T-cell (primary cell): Measurements from ENCODE around the gene NAGK. TPM values are rescaled to one million over a fixed set of nuclear protein-coding genes. Genes with fewer than 3 reads are reported as not detected.
"Not testable (repeated sequence)": the region's sequence is repeated elsewhere in the genome, so short reads cannot be mapped to it uniquely, and the experiment has no call there.

Experiments used
- ATAC-seq, 4 experiments: fragments of 200-7000 bp in 3 of 4; fragments of 150-1000 bp in 1 of 4; cut with Tn5 transposase; replicated peaks in 1 of 4; 1 replicate in 3 of 4; 2 replicates in 1 of 4; pipeline ENCODE4 v1.10.0; 2021; ENCODE audit warnings: moderate library complexity in 3 of 4, mild to moderate bottlenecking in 2 of 4, moderate number of reproducible peaks in 1 of 4
- CTCF ChIA-PET, 2 donors: fragments of 300-600 bp; sonication (Branson Sonifier 250); formaldehyde crosslinking; loops; one replicate each; lab custom pipeline; 2022; ENCODE audit warnings: antibody characterized with exemption in 2 of 2; lab: Charles Lee
- POLR2A ChIA-PET, 2 donors: fragments of 300-600 bp; sonication (Branson Sonifier 250); formaldehyde crosslinking; loops; one replicate each; lab custom pipeline; 2022; ENCODE audit warnings: antibody characterized with exemption in 2 of 2; lab: Charles Lee
- DNase-seq, 35 experiments: peaks; one replicate each; pipeline versions ENCODE4 v3.0.0 to v3.0.0-alpha.2; 2013 to 2023
- H3K27ac ChIP-seq: one replicate; pipeline ENCODE4 v1.5.1; 2013; ENCODE audit warnings: low read length
- H3K27me3 ChIP-seq, 2 experiments: replicated peaks in 1 of 2; 1 replicate in 1 of 2; 2 replicates in 1 of 2; pipeline versions ENCODE4 v1.6.1 to v1.7.0; 2013; ENCODE audit warnings: low read length in 1 of 2, mixed read lengths in 1 of 2; ENCODE audit not compliant: control insufficient read depth in 2 of 2, insufficient read depth in 2 of 2; ENCODE audit errors: extremely low read depth in 1 of 2
- H3K36me3 ChIP-seq, 2 donors: 1 replicate in 1 of 2; 2 replicates in 1 of 2; pipeline versions ENCODE4 v1.6.1 to v1.7.0; 2013; ENCODE audit warnings: low read length in 1 of 2; ENCODE audit not compliant: control insufficient read depth in 2 of 2, insufficient read depth in 1 of 2; ENCODE audit errors: extremely low read depth in 1 of 2
- H3K4me1 ChIP-seq, 2 experiments: 1 replicate in 1 of 2; 2 replicates in 1 of 2; pipeline versions ENCODE4 v1.6.1 to v1.7.0; 2013; ENCODE audit warnings: low read length in 2 of 2, mixed read lengths in 1 of 2; ENCODE audit not compliant: insufficient read depth in 2 of 2, control insufficient read depth in 1 of 2; ENCODE audit errors: extremely low read depth in 1 of 2
- H3K4me3 ChIP-seq, 2 donors: 1 replicate in 1 of 2; 2 replicates in 1 of 2; pipeline versions ENCODE4 v1.5.1 to v1.7.0; 2013; ENCODE audit warnings: mild to moderate bottlenecking in 2 of 2, low read length in 1 of 2, moderate library complexity in 1 of 2; ENCODE audit not compliant: control insufficient read depth in 1 of 2; ENCODE audit errors: extremely low read depth in 1 of 2
- H3K9me3 ChIP-seq: 2 replicates; pipeline ENCODE4 v1.7.0; 2013
- H3K27ac Mint-ChIP-seq, 2 donors: one replicate each; pipeline ENCODE4 v1.8.0; 2020 to 2021; ENCODE audit warnings: mild to moderate bottlenecking in 2 of 2, mixed read lengths in 2 of 2
- H3K27me3 Mint-ChIP-seq, 2 donors: one replicate each; pipeline ENCODE4 v1.8.0; 2021 to 2022; ENCODE audit warnings: mixed read lengths in 2 of 2
- H3K36me3 Mint-ChIP-seq: one replicate; pipeline ENCODE4 v1.8.0; 2021; ENCODE audit warnings: mixed read lengths
- H3K4me1 Mint-ChIP-seq, 3 donors: one replicate each; pipeline ENCODE4 v1.8.0; 2020 to 2022; ENCODE audit warnings: mixed read lengths in 3 of 3, mild to moderate bottlenecking in 1 of 3
- H3K4me3 Mint-ChIP-seq, 3 donors: one replicate each; pipeline ENCODE4 v1.8.0; 2020 to 2022; ENCODE audit warnings: mild to moderate bottlenecking in 3 of 3, mixed read lengths in 3 of 3, moderate library complexity in 3 of 3
- H3K9me3 Mint-ChIP-seq, 3 donors: one replicate each; pipeline ENCODE4 v1.8.0; 2020 to 2022; ENCODE audit warnings: mixed read lengths in 3 of 3
- whole genome bisulfite sequencing: methylation state at CpG from one replicate; pipeline ENCODE4 v1.1.5; 2013; ENCODE audit warnings: missing lambda C conversion rate; ENCODE audit not compliant: insufficient coverage; 5-methylcytosine and 5-hydroxymethylcytosine counted together
- total RNA-seq, 35 experiments: library from RNA in 6 of 35; stranded (reverse) in 6 of 35; fragments of 120-200 nt in 1 of 35; gene quantifications; one replicate each; pipeline versions ENCODE4 v1.2.1 to v1.2.4 and lab custom pipeline; 2013 to 2026

NAGK gene
- total RNA-seq, 5 donors from 2014 or later (not counting 1 experiment from before 2014, with no cell fraction given): 89.8 to 124 (median 111) TPM

GRCh38 chr2:71073475-71073874 is 5.0 kb downstream of the NAGK start:
- 88% methylated on average over 4 of the region's 8 CpGs for WGBS

DNA sequence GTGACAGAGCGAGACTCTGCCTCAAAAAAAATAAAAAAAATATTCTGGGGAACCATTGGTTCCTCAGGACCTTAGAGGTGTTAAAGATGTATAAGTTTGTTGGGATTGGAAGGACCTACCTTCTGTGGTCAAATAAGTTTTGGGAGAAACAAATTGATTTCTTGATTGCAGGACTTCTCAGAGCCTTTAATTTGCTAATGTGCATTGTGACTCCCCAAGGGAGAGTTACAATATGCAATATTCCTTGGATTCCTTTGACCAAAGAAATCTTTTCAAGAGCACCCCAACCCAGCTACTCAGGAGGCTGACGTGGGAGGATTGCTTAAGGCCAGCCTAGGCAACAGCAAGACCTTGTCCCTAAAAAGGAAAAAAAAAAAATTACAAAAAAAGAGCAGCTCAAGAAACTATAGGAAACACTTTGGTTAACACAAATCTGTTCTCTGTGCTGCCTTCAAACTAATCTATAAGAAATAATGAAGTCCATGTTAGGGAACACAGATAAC is 6.5 kb downstream of the NAGK start:
- peaks cover 50% of the 10 kb centered on the region for H3K36me3 Mint-ChIP-seq
- H3K4me1 ChIP-seq: peaks cover 19 to 37% of the 10 kb centered on the region in 2 experiments
- no peaks in the 10 kb centered on the region for H3K27me3 ChIP-seq
- H3K27ac ChIP-seq: no peak overlapping the region
- no CpG with 5 or more reads among the region's 2 CpGs for WGBS
- CTCF ChIA-PET: interaction anchor here in 1 of 2 donors (0.6 kb wide), 1 partner anchor 55 kb away, joined by 3 read pairs; no protein-coding TSS in a partner anchor
- H3K9me3 ChIP-seq: no peaks in the 10 kb centered on the region
- peaks cover 44 to 46% (median 44%) of the 10 kb centered on the region in 3 donors for H3K4me1 Mint-ChIP-seq
- H3K27ac Mint-ChIP-seq: no peak overlapping the region
- H3K4me3 Mint-ChIP-seq: no peak overlapping the region
- H3K4me3 ChIP-seq: no peak overlapping the region
- peaks cover 20 to 58% of the 10 kb centered on the region in 2 donors for H3K36me3 ChIP-seq
- DNase-seq (no peak), ATAC-seq (no peak)
- no peaks in the 10 kb centered on the region for H3K27me3 Mint-ChIP-seq
- POLR2A ChIA-PET: no interaction called here
- no peaks in the 10 kb centered on the region for H3K9me3 Mint-ChIP-seq

More at GRCh38 chr2:71073475-71073874, 5.0 kb downstream of the NAGK start:
- POLR2A ChIA-PET: no interaction called here
- peak overlapping the region; percentile 98 to 100 for H3K27ac Mint-ChIP-seq
- peak overlapping the region in 1 of 3 donors; percentile 96 for H3K4me3 Mint-ChIP-seq
- ATAC-seq (no peak), DNase-seq (no peak)
- Histone ChIP-seq H3K4me3 (no peak overlapping the region), H3K9me3 (no peaks in the 10 kb centered on the region), H3K36me3 (peaks cover 20 to 51% of the 10 kb centered on the region in 2 donors), H3K27me3 (no peaks in the 10 kb centered on the region), H3K4me1 (peaks cover 28 to 50% of the 10 kb centered on the region in 2 experiments), H3K27ac (peak overlapping the region; percentile 83)
- H3K27me3 Mint-ChIP-seq: no peaks in the 10 kb centered on the region
- CTCF ChIA-PET: no interaction called here
- no peaks in the 10 kb centered on the region for H3K9me3 Mint-ChIP-seq
- peaks cover 45% of the 10 kb centered on the region for H3K36me3 Mint-ChIP-seq
- H3K4me1 Mint-ChIP-seq: peaks cover 55 to 60% (median 56%) of the 10 kb centered on the region in 3 donors

GRCh38 chr2:71078624-71079023 is 10.2 kb downstream of the NAGK start:
- H3K36me3 Mint-ChIP-seq: peaks cover 33% of the 10 kb centered on the region
- Histone ChIP-seq H3K9me3 (no peaks in the 10 kb centered on the region), H3K27me3 (no peaks in the 10 kb centered on the region), H3K4me1 (peaks cover 2 to 3% of the 10 kb centered on the region in 2 experiments), H3K27ac (no peak overlapping the region), H3K36me3 (peaks cover 20 to 44% of the 10 kb centered on the region in 2 donors), H3K4me3 (no peak overlapping the region)
- DNase-seq (no peak), ATAC-seq (no peak)
- peaks cover 8 to 19% (median 15%) of the 10 kb centered on the region in 3 donors for H3K4me1 Mint-ChIP-seq
- POLR2A ChIA-PET: interaction anchor here in 1 of 2 donors (0.6 kb wide), 1 partner anchor 10 kb away, joined by 3 read pairs; the partner anchor contains the start of gene NAGK
- H3K9me3 Mint-ChIP-seq: no peaks in the 10 kb centered on the region
- H3K4me3 Mint-ChIP-seq: no peak overlapping the region
- 81% methylated on average over 3 of the region's 3 CpGs for WGBS
- H3K27me3 Mint-ChIP-seq: no peaks in the 10 kb centered on the region
- CTCF ChIA-PET: no interaction called here
- H3K27ac Mint-ChIP-seq: no peak overlapping the region

GRCh38 chr2:71082402-71083252 is 14.2 kb downstream of the NAGK start:
- no peak overlapping the region for H3K27ac ChIP-seq
- H3K27me3 Mint-ChIP-seq: peaks cover 4 to 8% of the 10 kb centered on the region in 2 donors
- H3K4me1 Mint-ChIP-seq: peaks cover 9 to 19% (median 16%) of the 10 kb centered on the region in 3 donors
- H3K4me3 Mint-ChIP-seq: no peak overlapping the region
- WGBS: no CpG with 5 or more reads among the region's 5 CpGs
- H3K9me3 ChIP-seq: no peaks in the 10 kb centered on the region
- peak overlapping the region; percentile 62 to 64 for H3K27ac Mint-ChIP-seq
- H3K27me3 ChIP-seq: peaks cover 0 to 4% of the 10 kb centered on the region in 2 experiments
- no peak overlapping the region for H3K4me3 ChIP-seq
- peaks cover 9 to 15% of the 10 kb centered on the region in 2 donors for H3K36me3 ChIP-seq
- peaks cover 3 to 5% of the 10 kb centered on the region in 2 experiments for H3K4me1 ChIP-seq
- ATAC-seq: peak in 1 of 4 experiments; percentile 37
- H3K9me3 Mint-ChIP-seq: no peaks in the 10 kb centered on the region
- peak in 3 of 35 experiments; percentile 11 to 21 (median 18) for DNase-seq
- peaks cover 12% of the 10 kb centered on the region for H3K36me3 Mint-ChIP-seq
- ChIA-PET CTCF (interaction anchor here in 1 of 2 donors (0.5 kb wide), 1 partner anchor 17 kb away, joined by 4 read pairs; no protein-coding TSS in a partner anchor), POLR2A (interaction anchor here (0.6 to 0.7 kb wide), 2 partner anchors 18 to 145 kb away, joined by 4 to 5 read pairs; partner anchors contain the start of gene PAIP2B (in 1 of the 2))

DNA sequence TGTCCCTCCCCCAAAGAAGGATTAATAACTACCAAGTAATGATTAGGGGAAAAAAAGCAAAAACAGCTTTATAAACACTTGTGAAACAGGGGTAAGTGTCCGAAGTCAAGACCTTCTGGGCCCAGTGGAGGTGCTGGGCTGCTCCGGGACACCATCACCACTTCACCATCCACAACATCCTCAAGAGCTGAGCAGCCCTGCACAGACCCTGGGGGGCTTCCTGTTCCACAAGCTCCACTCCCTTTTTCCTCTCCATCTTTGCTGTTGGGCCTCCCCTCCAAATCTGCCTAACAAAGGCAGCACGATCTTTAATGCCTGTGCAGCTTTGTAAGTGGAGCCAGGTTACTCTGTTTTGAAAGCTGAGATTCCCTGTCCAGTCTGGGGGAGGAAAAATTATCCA is 14.8 kb downstream of the NAGK start:
- H3K4me3 ChIP-seq, H3K4me3 Mint-ChIP-seq, CTCF ChIA-PET, H3K36me3 ChIP-seq, H3K27me3 ChIP-seq, H3K27ac ChIP-seq, H3K27ac Mint-ChIP-seq, ATAC-seq, H3K4me1 ChIP-seq, H3K9me3 ChIP-seq, DNase-seq, H3K36me3 Mint-ChIP-seq, H3K9me3 Mint-ChIP-seq: not testable (repeated sequence)
- no CpG with 5 or more reads among the region's 3 CpGs for WGBS
- Mint-ChIP-seq H3K4me1 (peaks cover 9 to 19% (median 16%) of the 10 kb centered on the region in 3 donors), H3K27me3 (peaks cover 5 to 13% of the 10 kb centered on the region in 2 donors)
- POLR2A ChIA-PET: interaction anchor here in 1 of 2 donors (0.7 kb wide), 1 partner anchor 17 kb away, joined by 5 read pairs; no protein-coding TSS in a partner anchor

GRCh38 chr2:71083752-71084312 is 15.4 kb downstream of the NAGK start:
- ChIA-PET CTCF (interaction anchor here in 1 of 2 donors (0.6 kb wide), 1 partner anchor 83 kb away, joined by 5 read pairs; no protein-coding TSS in a partner anchor), POLR2A (interaction anchor here in 1 of 2 donors (0.7 kb wide), 1 partner anchor 15 kb away, joined by 6 read pairs; the partner anchor contains the start of gene NAGK)
- not testable (repeated sequence) for H3K9me3 Mint-ChIP-seq, H3K9me3 ChIP-seq, H3K4me1 ChIP-seq, H3K27ac ChIP-seq, H3K36me3 Mint-ChIP-seq, H3K36me3 ChIP-seq, H3K27me3 ChIP-seq, H3K4me3 ChIP-seq, DNase-seq
- 32% methylated on average over 6 of the region's 13 CpGs for WGBS
- ATAC-seq: peak; percentile 45 to 74 (median 68)
- peaks cover 5 to 16% of the 10 kb centered on the region in 2 donors for H3K27me3 Mint-ChIP-seq
- peaks cover 9 to 19% (median 16%) of the 10 kb centered on the region in 3 donors for H3K4me1 Mint-ChIP-seq
- peak overlapping the region; percentile 39 to 86 for H3K27ac Mint-ChIP-seq
- H3K4me3 Mint-ChIP-seq: peak overlapping the region; percentile 63 to 73 (median 66)
